GM12891 (cell line): ENCODE measurements around the gene CCDC167.

Source experiments
- DNase-seq: peaks from one replicate; pipeline ENCODE4 v3.0.0; 2011; ENCODE audit warnings: low spot score; ENCODE audit not compliant: insufficient read length
- FAIRE-seq: peaks from 2 replicates; lab custom pipeline; 2011; peaks lifted over from hg19 to GRCh38; lab: Jason Lieb, UNC
- PAX5 ChIP-seq: IDR thresholded peaks from 2 replicates; pipeline ENCODE4 v1.6.1; 2011; ENCODE audit warnings: low read length, moderate library complexity, mild to moderate bottlenecking; ENCODE audit not compliant: insufficient read depth, severe bottlenecking
- POLR2A ChIP-seq: IDR thresholded peaks from 2 replicates; pipeline ENCODE4 v1.6.1; 2011; ENCODE audit warnings: low read depth, low read length, control low read depth
- POLR2AphosphoS5 ChIP-seq: IDR thresholded peaks from 2 replicates; pipeline ENCODE4 v1.6.1; 2011; ENCODE audit warnings: low read depth, low read length, control low read depth
- POU2F2 ChIP-seq: IDR thresholded peaks from 2 replicates; pipeline ENCODE4 v1.6.1; 2011; ENCODE audit warnings: low read depth, mild to moderate bottlenecking, control low read depth, low read length, moderate library complexity
- SPI1 ChIP-seq: IDR thresholded peaks from 2 replicates; pipeline ENCODE4 v1.6.1; 2011; ENCODE audit warnings: low read depth, low read length, control low read depth
- TAF1 ChIP-seq: IDR thresholded peaks from 2 replicates; pipeline ENCODE4 v1.6.1; 2011; ENCODE audit warnings: low read depth, low read length, control low read depth

Gene CCDC167

GRCh38 chr6:37520926-37521325 is 21.2 kb upstream of the CCDC167 start:
- DNase-seq (no peak), FAIRE-seq (peak; percentile 31)
- no peak for TF ChIP-seq POLR2AphosphoS5
- TF ChIP-seq POU2F2 = no peak
- no peak for TF ChIP-seq TAF1
- no peak for TF ChIP-seq SPI1
- TF ChIP-seq PAX5 = no peak
- TF ChIP-seq POLR2A = no peak

DNA sequence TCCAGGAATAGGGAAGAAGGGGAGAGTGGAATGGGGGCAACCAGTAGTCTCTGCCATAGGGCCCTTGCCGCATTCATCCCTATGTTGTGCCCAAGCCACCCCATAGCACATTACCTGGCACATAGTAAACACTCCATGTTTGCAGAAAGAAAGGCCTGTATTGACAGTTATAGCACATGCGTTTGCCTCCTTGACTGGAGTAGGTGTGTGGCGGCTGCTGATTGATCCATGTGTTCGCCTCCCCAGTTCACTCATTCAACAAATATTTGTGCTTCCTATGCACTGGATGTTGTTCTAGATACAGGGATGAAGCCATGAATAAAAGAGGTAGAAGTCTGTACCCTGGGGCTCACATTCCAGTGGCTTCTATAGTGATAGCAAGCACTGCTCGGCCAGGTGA is 19.8 kb upstream of the CCDC167 start:
- no peak for TF ChIP-seq POLR2A
- TF ChIP-seq POU2F2 = no peak
- no peak for TF ChIP-seq PAX5
- no peak for TF ChIP-seq SPI1
- TF ChIP-seq POLR2AphosphoS5 = no peak
- no peak for TF ChIP-seq TAF1
- DNase-seq = no peak
- FAIRE-seq = no peak

GRCh38 chr6:37518116-37518515 is 18.4 kb upstream of the CCDC167 start:
- no peak for DNase-seq
- no peak for TF ChIP-seq TAF1
- no peak for TF ChIP-seq POLR2A
- TF ChIP-seq PAX5 = no peak
- no peak for TF ChIP-seq SPI1
- no peak for TF ChIP-seq POU2F2
- no peak for TF ChIP-seq POLR2AphosphoS5
- no peak for FAIRE-seq

GRCh38 chr6:37517411-37517812 is 17.7 kb upstream of the CCDC167 start:
- FAIRE-seq (no peak), DNase-seq (no peak)
- TF ChIP-seq POU2F2 = no peak
- TF ChIP-seq SPI1 = no peak
- no peak for TF ChIP-seq POLR2AphosphoS5
- no peak for TF ChIP-seq TAF1
- no peak for TF ChIP-seq PAX5
- no peak for TF ChIP-seq POLR2A

GRCh38 chr6:37516920-37517405 is 17.3 kb upstream of the CCDC167 start:
- no peak for FAIRE-seq
- no peak for DNase-seq
- TF ChIP-seq SPI1 (no peak), POU2F2 (no peak), TAF1 (no peak), PAX5 (no peak), POLR2A (no peak), POLR2AphosphoS5 (no peak)

DNA sequence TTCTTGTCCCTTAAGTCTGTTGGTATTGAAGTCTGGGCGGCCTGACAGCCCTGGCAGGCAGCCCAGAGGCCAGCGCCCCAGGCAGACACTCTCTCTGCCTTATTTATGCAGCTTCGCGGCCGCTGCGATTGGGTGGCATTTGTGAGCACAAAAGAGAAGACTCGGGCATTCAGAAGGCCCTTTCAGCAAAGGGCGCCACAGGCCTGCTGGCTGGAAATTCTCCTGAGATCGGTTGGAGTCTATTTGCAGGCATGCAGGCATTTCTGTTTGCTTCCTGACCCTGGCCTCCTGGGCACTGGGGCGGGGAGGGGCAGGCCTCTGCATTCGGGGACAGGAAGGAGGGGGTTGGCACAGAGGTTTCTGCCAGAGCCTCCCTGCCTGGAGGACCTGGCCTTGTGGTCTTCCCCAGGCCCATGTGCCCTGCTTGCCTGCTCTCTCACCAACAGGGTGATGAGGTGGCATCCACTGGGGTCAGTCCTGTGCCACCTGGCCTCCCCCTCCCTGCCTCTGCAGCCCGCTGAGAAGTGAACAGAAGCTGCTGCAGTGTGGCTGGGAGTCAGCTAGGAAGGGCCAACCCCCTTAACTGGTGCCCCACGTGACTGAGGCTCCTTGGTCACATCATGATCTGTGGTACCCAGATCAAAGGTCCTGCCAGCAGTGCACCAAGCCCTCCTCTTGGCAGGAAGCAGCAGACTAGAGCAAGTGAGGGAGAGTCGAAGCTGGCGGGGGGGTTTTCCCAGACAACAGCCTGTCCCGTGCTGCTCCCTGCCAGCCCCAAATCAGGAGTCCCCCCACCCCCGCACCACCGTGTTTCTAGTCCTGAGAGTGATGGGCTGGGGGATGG is 16.6 kb upstream of the CCDC167 start:
- FAIRE-seq (peak; percentile 85), DNase-seq (peak; percentile 54)
- TF ChIP-seq PAX5 (no peak), POLR2A (no peak), POU2F2 (no peak; the same call in 1 of the 2 replicates), POLR2AphosphoS5 (no peak), SPI1 (no peak), TAF1 (no peak)

- TF ChIP-seq POU2F2 (no peak), SPI1 (no peak), TAF1 (no peak), POLR2AphosphoS5 (no peak), POLR2A (no peak), PAX5 (no peak)
- FAIRE-seq (no peak), DNase-seq (no peak)
These were observed 16.0 kb upstream of the CCDC167 start for GRCh38 chr6:37515712-37516075.

GRCh38 chr6:37514837-37515236 is 15.1 kb upstream of the CCDC167 start:
- no peak for DNase-seq
- TF ChIP-seq PAX5 = no peak
- TF ChIP-seq SPI1 = no peak
- no peak for TF ChIP-seq POLR2A
- TF ChIP-seq POU2F2 = no peak
- no peak for TF ChIP-seq TAF1
- TF ChIP-seq POLR2AphosphoS5 = no peak
- no peak for FAIRE-seq

- no peak for TF ChIP-seq SPI1
- no peak for TF ChIP-seq POLR2AphosphoS5
- no peak for TF ChIP-seq POU2F2
- no peak for TF ChIP-seq POLR2A
- DNase-seq = no peak
- no peak for FAIRE-seq
These were observed 14.7 kb upstream of the CCDC167 start for GRCh38 chr6:37514321-37514771.

DNA sequence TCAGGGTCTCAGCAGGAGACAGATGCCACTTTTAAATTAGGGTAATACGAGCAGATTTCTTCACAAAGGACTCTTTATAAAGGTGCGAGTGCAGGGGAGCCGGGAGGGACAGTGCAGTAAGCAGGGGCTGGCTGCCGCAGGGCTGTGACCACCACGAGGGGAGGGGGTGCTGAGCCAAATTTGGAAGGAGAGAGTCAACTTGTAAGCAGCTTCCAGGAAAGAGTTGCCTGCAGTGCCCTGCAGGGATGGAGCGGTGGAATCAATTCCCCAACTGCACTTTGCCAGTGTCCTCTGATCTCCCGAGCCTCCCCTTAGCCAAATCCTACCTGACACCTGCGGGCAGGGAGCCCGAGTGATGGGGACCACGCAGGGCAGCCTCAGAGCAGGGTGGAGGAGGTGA is 13.9 kb upstream of the CCDC167 start:
- TF ChIP-seq TAF1 (no peak), POLR2A (no peak), PAX5 (no peak), POLR2AphosphoS5 (no peak), SPI1 (no peak), POU2F2 (no peak)
- FAIRE-seq (no peak), DNase-seq (no peak)
